Measurements from ENCODE around the gene CASP8AP2.
"Not testable (repeated sequence)": the region's sequence is repeated elsewhere in the genome, so short reads cannot be mapped to it uniquely, and the experiment has no call there.

CASP8AP2 gene

DNA sequence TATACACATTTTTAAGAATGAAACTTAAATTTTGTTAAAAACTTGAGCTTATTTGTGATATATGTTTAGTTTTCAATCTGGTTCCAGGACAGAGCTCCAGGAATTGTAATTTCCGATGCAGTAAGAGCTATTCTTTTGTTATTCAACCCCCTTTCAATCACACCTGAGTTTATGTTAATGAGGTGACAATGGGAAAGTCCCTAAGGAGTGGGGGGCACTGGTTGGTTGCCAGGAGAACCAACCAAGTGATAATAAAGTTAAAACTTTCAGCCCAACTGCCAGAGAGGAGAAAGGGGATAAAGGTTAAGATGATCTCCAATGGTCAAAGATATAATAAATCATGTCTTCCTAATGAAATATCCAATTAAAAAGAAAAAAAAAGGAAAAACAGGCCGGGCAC, 29.9 kb upstream of the CASP8AP2 start:
- TF ChIP-seq, protein P1, sequence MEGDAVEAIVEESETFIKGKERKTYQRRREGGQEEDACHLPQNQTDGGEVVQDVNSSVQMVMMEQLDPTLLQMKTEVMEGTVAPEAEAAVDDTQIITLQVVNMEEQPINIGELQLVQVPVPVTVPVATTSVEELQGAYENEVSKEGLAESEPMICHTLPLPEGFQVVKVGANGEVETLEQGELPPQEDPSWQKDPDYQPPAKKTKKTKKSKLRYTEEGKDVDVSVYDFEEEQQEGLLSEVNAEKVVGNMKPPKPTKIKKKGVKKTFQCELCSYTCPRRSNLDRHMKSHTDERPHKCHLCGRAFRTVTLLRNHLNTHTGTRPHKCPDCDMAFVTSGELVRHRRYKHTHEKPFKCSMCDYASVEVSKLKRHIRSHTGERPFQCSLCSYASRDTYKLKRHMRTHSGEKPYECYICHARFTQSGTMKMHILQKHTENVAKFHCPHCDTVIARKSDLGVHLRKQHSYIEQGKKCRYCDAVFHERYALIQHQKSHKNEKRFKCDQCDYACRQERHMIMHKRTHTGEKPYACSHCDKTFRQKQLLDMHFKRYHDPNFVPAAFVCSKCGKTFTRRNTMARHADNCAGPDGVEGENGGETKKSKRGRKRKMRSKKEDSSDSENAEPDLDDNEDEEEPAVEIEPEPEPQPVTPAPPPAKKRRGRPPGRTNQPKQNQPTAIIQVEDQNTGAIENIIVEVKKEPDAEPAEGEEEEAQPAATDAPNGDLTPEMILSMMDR (IDR thresholded peaks at IDR 0.05) = no peak
- TF ChIP-seq ZFX (IDR thresholded peaks at IDR 0.05; ENCODE audit: borderline replicate concordance) = no peak
- no peak overlapping the region for H3K27ac ChIP-seq

DNA sequence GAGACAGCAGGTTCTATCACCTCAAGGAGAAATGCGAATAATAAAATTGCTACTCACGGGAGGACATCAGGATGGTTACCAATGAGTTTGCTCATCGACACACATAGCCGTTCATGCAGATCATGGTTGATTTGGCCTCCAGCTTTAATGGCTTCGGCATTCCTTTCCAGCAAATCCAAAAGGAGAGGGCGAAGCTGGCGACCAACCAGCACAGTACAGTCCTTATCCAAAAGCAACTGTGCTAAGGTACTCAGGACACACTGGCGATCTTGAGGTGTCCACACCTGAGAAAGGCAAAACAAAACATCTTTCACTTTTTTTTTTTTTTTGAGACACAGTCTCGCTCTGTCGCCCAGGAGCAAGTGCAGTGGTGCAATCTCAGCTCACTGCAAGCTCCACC, 26.4 kb upstream of the CASP8AP2 start:
- no peak overlapping the region for H3K27ac ChIP-seq
- no peak for TF ChIP-seq ZFX (IDR thresholded peaks at IDR 0.05; ENCODE audit: borderline replicate concordance)
- TF ChIP-seq, protein P1 (IDR thresholded peaks at IDR 0.05) = no peak

DNA sequence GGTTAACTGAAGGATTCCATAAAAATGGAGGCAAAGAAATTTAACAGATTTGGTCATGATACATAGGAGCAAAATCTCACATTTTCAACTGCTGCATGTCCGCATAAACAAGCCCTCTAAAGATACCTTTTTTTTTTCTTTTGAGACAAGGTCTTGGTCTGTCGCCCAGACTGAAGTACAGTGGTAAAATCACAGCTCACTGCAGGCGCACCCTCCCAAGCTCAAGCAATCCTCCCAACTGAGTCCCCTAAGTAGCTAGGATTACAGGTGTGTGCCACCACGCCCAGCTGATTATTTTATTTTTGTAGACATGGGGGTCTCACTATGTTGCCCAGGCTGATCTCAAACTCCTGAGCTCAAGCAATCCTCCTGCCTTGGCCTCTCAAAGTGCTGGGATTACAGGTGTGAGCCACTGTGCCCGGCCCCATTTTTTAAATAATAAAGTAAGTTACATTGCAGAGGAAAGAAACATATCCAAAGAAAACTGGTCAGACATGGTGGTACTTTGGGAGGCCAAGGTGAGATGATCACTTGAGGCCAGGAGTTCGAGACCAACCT, 23.8 kb upstream of the CASP8AP2 start:
- no peak for TF ChIP-seq ZFX (IDR thresholded peaks at IDR 0.05; ENCODE audit: borderline replicate concordance)
- TF ChIP-seq, protein P1 (IDR thresholded peaks at IDR 0.05) = no peak
- H3K27ac ChIP-seq = no peak overlapping the region

DNA sequence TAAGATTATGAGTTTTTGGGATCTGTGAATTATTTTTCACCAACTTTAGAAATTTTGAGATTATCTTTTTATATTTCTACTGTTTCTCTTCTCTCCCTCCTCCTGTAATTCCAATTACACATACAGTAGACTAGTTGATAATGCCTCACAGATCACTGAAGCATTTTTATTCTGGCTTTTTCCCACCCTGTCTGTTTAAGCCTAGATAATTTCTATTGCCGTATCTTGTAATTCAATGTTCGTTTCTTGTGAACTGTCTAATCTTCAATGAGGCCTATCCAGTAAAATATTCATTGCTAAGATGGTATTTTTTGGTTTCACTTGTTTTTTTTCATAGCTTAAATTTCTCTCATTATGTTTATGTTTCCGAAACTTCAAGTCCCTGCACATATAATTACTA, 22.1 kb upstream of the CASP8AP2 start:
- TF ChIP-seq, protein P1 (IDR thresholded peaks at IDR 0.05) = no peak
- no peak overlapping the region for H3K27ac ChIP-seq

DNA sequence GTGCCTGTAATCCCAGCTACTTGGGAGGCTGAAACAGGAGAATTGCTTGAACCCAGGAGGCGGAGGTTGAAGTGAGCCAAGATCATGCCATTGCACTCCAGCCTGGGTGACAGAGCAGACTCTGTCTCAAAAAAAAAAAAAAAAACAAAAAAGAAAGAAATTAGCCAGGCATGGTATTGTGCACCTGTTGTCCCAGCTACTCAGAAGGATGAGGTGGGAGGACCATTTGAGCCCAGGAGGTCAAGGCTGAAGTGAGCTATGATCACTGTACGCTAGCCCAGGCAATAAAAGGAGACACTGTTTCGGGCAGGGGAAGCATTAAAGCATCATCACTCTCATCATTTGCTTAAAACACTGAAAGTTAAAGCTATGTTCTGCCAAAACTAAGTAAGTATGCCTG, 16.3 kb upstream of the CASP8AP2 start:
- H3K27ac ChIP-seq = not testable (repeated sequence)

DNA sequence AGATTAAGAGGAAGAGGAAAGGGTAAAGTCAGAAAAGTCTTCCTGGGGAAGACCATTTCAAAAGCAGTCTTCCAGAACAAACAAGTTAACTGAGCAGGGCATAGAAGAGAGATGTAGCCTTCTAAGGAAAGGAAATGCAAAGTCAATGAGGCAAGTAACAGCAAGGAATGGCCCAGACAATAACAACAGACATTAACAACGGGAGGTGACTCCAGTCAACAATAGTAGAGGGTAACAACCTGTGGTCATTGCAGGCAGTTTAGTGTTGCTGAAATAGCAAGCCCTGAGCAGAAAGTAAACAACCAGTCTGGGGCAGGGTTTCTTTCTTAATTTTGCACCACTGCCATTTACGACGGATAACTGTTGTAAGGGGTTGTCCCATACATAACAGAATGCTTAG, 12.2 kb upstream of the CASP8AP2 start:
- H3K27ac ChIP-seq = no peak overlapping the region
- no peak for TF ChIP-seq ZFX (IDR thresholded peaks at IDR 0.05; ENCODE audit: borderline replicate concordance)
- TF ChIP-seq, protein P1 (IDR thresholded peaks at IDR 0.05) = no peak

DNA sequence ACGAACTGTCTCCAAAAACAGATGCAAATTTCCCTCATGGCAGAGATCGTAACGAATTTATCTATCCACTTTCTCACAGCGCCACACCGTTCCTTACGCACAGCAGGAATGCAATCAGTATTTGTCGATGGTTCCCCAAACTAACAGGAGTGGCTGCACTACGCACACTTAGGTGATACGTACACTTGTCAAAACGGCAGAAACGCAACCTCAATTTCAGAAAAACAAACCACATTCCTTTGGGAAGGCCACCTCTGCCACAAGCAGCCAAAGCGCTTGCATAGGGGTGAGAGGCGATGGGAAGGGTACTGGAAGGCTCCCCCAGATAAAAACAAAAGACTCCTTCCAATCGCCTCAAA, 10.7 kb upstream of the CASP8AP2 start:
- no peak for TF ChIP-seq ZFX (IDR thresholded peaks at IDR 0.05; ENCODE audit: borderline replicate concordance)
- TF ChIP-seq, protein P1 (IDR thresholded peaks at IDR 0.05) = peak; percentile 8; the same call in 1 of the 2 replicates
- H3K27ac ChIP-seq = peak overlapping the region; percentile 82
